Thoracic aorta (tissue), 2 donors: ENCODE measurements around the gene NELL1. TPM values are rescaled to one million over a fixed set of nuclear protein-coding genes. Genes with fewer than 3 reads are reported as not detected.

Experiments
- ATAC-seq: fragments of 150-250 bp; one replicate; pipeline ENCODE4 v1.8.0; 2017; ENCODE audit warnings: low read depth; ENCODE audit not compliant: insufficient number of reproducible peaks, low FRiP score
- DNase-seq: peaks from one replicate; pipeline ENCODE4 v3.0.0-alpha.2; 2020; ENCODE audit warnings: low spot score
- H3K27ac ChIP-seq, 2 donors: fragments of 200-600 bp; sonication (generic); 1 replicate in 1 of 2; 2 replicates in 1 of 2; pipeline ENCODE4 v1.5.1; 2016; ENCODE audit warnings: mild to moderate bottlenecking in 2 of 2, moderate library complexity in 2 of 2
- H3K27me3 ChIP-seq: fragments of 200-600 bp; sonication (generic); replicated peaks from 2 replicates; pipeline ENCODE4 v1.6.0; 2016; ENCODE audit warnings: mild to moderate bottlenecking; ENCODE audit not compliant: insufficient read depth
- H3K36me3 ChIP-seq: fragments of 200-600 bp; sonication (generic); one replicate; pipeline ENCODE4 v1.5.1; 2016
- H3K4me1 ChIP-seq, 2 donors: fragments of 200-600 bp; sonication (generic); 1 replicate in 1 of 2; 2 replicates in 1 of 2; pipeline versions ENCODE4 v1.5.1 to v1.6.0; 2016; ENCODE audit warnings: low read depth in 2 of 2, mild to moderate bottlenecking in 1 of 2; ENCODE audit not compliant: control insufficient read depth in 1 of 2
- H3K4me3 ChIP-seq: fragments of 200-600 bp; sonication (generic); 2 replicates; pipeline ENCODE4 v1.5.1; 2016; ENCODE audit warnings: mild to moderate bottlenecking
- H3K9me3 ChIP-seq: fragments of 200-600 bp; sonication (generic); 2 replicates; pipeline ENCODE4 v1.5.1; 2016
- CTCF ChIP-seq: fragments of 200-600 bp; sonication (generic); IDR thresholded peaks from one replicate; pipeline ENCODE4 v1.5.1; 2019; ENCODE audit warnings: antibody characterized with exemption
- total RNA-seq, 2 donors: library from RNA; depleted of rRNA; stranded (reverse); fragments of >200 nt; gene quantifications; one replicate each; pipeline versions ENCODE4 v1.1.0 to v1.2.3, GENCODE V29; 2016

NELL1 gene
- total RNA-seq, 2 donors from 2014 or later, result 0.78 TPM; not detected in 1

GRCh38 chr11:21520244-21520643 lies 850.9 kb downstream of the NELL1 start:
- H3K4me3 ChIP-seq, result no peak overlapping the region
- H3K36me3 ChIP-seq, result no peaks in the 10 kb centered on the region
- no peak overlapping the region for H3K27ac ChIP-seq
- no peak for ATAC-seq
- H3K4me1 ChIP-seq, result no peaks in the 10 kb centered on the region
- H3K27me3 ChIP-seq, result no peaks in the 10 kb centered on the region
- TF ChIP-seq CTCF, result no peak
- H3K9me3 ChIP-seq, result no peaks in the 10 kb centered on the region
- no peak for DNase-seq

- Histone ChIP-seq H3K4me3 (no peak overlapping the region), H3K27me3 (no peaks in the 10 kb centered on the region), H3K36me3 (no peaks in the 10 kb centered on the region), H3K9me3 (no peaks in the 10 kb centered on the region), H3K27ac (no peak overlapping the region), H3K4me1 (no peaks in the 10 kb centered on the region)
- ATAC-seq (no peak), DNase-seq (no peak)
- no peak for TF ChIP-seq CTCF
These were observed 859.8 kb downstream of the NELL1 start for GRCh38 chr11:21529187-21529586.

GRCh38 chr11:21534288-21534687 lies 864.9 kb downstream of the NELL1 start:
- Histone ChIP-seq H3K4me1 (no peaks in the 10 kb centered on the region), H3K27ac (no peak overlapping the region), H3K4me3 (no peak overlapping the region)

GRCh38 chr11:21537980-21538379 lies 868.6 kb downstream of the NELL1 start:
- Histone ChIP-seq H3K27ac (no peak overlapping the region), H3K27me3 (no peaks in the 10 kb centered on the region), H3K4me1 (no peaks in the 10 kb centered on the region), H3K36me3 (no peaks in the 10 kb centered on the region), H3K4me3 (no peak overlapping the region), H3K9me3 (no peaks in the 10 kb centered on the region)
- no peak for TF ChIP-seq CTCF
- DNase-seq, result no peak
- ATAC-seq, result no peak

More at GRCh38 chr11:21534288-21534687, 864.9 kb downstream of the NELL1 start:
- H3K36me3 ChIP-seq, result no peaks in the 10 kb centered on the region
- TF ChIP-seq CTCF, result no peak
- H3K27me3 ChIP-seq, result no peaks in the 10 kb centered on the region
- H3K9me3 ChIP-seq, result no peaks in the 10 kb centered on the region
- DNase-seq (no peak), ATAC-seq (no peak)

GRCh38 chr11:21541187-21541751 lies 871.9 kb downstream of the NELL1 start:
- Histone ChIP-seq H3K4me1 (no peaks in the 10 kb centered on the region), H3K36me3 (no peaks in the 10 kb centered on the region), H3K27ac (no peak overlapping the region), H3K27me3 (no peaks in the 10 kb centered on the region), H3K4me3 (no peak overlapping the region), H3K9me3 (no peaks in the 10 kb centered on the region)
- ATAC-seq, result no peak
- no peak for TF ChIP-seq CTCF
- no peak for DNase-seq
